ENCODE results near the gene LCMT2.
A peak's percentile ranks its signal among the peaks of the same experiment; 100 is the strongest.
"Not testable (repeated sequence)": the region's sequence is repeated elsewhere in the genome, so short reads cannot be mapped to it uniquely, and the experiment has no call there.

Gene LCMT2

DNA sequence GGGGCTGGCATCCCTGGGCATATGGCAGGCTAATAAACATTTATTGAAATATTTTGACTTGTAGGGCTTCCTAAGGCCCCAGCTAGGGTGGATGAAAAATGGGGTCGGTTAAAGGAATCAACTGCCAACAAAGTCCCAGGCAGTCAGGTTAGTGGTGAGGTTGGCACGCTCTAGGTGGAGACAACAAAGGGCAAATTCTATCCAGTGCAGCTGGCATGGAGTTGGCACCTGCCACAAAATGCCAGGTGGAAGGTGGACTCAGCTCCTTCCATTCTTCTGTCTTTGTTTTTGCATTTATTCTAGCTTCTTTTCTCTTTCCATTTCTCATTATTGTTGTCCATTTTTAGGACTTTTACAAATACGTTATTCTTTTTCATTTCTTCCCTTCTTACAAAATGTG is 31.0 kb downstream of the LCMT2 start:
- no peaks in the 10 kb centered on the region for H3K36me3 Mint-ChIP-seq (ENCODE audit: low read depth)
- no peaks in the 10 kb centered on the region for H3K9me3 Mint-ChIP-seq
- peaks cover 15% of the 10 kb centered on the region for H3K27me3 Mint-ChIP-seq (ENCODE audit: low read depth, poor library complexity)
- no peak for DNase-seq
- TF ChIP-seq, protein P1, sequence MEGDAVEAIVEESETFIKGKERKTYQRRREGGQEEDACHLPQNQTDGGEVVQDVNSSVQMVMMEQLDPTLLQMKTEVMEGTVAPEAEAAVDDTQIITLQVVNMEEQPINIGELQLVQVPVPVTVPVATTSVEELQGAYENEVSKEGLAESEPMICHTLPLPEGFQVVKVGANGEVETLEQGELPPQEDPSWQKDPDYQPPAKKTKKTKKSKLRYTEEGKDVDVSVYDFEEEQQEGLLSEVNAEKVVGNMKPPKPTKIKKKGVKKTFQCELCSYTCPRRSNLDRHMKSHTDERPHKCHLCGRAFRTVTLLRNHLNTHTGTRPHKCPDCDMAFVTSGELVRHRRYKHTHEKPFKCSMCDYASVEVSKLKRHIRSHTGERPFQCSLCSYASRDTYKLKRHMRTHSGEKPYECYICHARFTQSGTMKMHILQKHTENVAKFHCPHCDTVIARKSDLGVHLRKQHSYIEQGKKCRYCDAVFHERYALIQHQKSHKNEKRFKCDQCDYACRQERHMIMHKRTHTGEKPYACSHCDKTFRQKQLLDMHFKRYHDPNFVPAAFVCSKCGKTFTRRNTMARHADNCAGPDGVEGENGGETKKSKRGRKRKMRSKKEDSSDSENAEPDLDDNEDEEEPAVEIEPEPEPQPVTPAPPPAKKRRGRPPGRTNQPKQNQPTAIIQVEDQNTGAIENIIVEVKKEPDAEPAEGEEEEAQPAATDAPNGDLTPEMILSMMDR (IDR thresholded peaks at IDR 0.05), result no peak
- no peaks in the 10 kb centered on the region for H3K4me1 Mint-ChIP-seq
- H3K27ac Mint-ChIP-seq, result no peak overlapping the region
- no peak overlapping the region for H3K4me3 Mint-ChIP-seq

DNA sequence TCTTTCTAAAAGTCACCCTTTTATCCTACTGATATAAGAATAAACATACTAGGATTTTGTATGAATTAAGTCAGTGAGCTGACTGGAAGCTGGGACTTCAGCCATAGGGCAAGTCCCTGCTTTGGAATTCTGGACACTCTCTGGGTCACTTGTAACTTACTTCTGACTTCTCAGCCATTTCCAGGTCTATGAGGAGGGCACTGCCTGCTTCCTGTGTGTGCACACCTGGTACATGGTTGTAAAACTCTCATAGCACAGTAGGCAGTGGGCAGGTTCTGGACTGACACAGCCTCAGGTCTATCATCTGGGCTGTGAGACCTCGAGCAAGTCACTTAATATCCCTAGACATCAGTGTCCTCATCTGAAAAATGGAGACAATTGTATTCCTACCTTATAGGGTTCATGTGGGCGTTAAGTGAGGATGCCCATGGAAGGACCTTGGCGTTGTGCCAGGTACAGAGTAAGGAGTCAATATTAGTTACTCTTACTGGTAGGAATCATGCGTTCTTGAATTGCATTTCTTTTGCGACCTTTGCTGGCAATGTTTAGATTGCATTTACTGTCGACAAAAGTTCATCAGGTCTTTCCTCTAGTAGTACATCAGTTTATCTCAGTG is 36.2 kb downstream of the LCMT2 start:
- Mint-ChIP-seq H3K4me3 (no peak overlapping the region), H3K27me3 (ENCODE audit: low read depth, poor library complexity) (peaks cover 49% of the 10 kb centered on the region), H3K4me1 (no peaks in the 10 kb centered on the region), H3K9me3 (peaks cover 5% of the 10 kb centered on the region), H3K27ac (no peak overlapping the region), H3K36me3 (ENCODE audit: low read depth) (no peaks in the 10 kb centered on the region)
- no peak for DNase-seq
- TF ChIP-seq, protein P1 (IDR thresholded peaks at IDR 0.05), result no peak

DNA sequence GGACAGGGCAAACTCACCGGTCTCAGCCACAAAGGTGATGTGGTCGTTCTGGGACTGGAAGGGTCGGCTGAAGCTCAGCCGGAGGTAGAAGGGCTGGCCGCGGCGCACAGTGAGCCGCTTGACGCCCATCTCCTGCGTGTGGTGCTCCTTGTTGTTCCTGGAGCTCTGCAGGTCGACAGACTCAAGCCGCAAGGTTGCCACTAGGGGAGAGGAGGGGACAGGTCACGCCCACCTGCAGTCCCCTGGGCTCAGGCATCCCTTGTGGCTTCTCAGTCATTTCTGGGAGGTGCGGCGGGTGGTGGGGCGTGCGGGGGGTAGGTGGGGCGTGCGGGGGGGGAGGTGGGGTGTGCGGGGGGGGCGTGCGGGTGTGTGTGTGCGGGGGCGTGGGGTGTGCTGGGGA is 36.9 kb downstream of the LCMT2 start:
- peak; percentile 46 for DNase-seq
- Mint-ChIP-seq H3K36me3 (ENCODE audit: low read depth) (no peaks in the 10 kb centered on the region), H3K27ac (no peak overlapping the region), H3K27me3 (ENCODE audit: low read depth, poor library complexity) (peaks cover 50% of the 10 kb centered on the region), H3K4me1 (no peaks in the 10 kb centered on the region), H3K4me3 (no peak overlapping the region), H3K9me3 (peaks cover 5% of the 10 kb centered on the region)
- TF ChIP-seq, protein P1 (IDR thresholded peaks at IDR 0.05), result no peak

DNA sequence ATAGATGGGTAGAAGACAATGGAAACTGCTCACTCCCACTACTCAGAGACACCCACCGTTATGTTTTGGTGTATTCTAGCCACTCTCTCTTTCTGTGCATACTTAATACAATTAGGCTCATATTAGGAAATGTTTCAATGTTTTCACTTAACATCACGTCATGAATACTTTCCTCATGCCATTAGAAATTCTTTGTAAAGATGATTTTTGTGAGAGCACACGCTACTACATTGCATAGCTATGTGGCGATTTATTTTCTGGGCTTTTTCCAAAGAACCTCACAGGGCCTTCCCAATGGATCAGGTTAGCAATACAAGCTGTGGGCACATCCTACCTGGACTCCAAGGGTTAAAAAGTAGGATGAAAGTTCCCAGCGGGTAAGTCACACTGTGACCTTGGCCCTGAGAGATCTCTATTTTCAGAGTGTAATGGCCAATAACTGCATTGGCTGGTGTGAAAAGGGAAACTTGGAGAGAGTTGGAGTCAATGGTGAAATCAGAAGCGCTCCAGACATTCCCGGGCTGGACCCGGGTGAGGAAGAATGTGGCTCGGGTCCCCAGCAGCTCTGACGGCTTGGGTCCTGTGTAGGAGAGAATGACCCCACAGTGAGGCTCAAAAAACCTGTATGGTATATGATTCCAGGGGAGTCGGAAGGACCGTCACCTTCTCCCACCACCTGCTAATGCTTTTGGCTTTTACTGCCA is 37.8 kb downstream of the LCMT2 start:
- Mint-ChIP-seq H3K4me1 (peaks cover 7% of the 10 kb centered on the region), H3K9me3 (peaks cover 5% of the 10 kb centered on the region), H3K4me3 (no peak overlapping the region), H3K36me3 (ENCODE audit: low read depth) (no peaks in the 10 kb centered on the region), H3K27ac (no peak overlapping the region), H3K27me3 (ENCODE audit: low read depth, poor library complexity) (peaks cover 59% of the 10 kb centered on the region)
- DNase-seq, result no peak
- TF ChIP-seq, protein P1 (IDR thresholded peaks at IDR 0.05), result no peak

DNA sequence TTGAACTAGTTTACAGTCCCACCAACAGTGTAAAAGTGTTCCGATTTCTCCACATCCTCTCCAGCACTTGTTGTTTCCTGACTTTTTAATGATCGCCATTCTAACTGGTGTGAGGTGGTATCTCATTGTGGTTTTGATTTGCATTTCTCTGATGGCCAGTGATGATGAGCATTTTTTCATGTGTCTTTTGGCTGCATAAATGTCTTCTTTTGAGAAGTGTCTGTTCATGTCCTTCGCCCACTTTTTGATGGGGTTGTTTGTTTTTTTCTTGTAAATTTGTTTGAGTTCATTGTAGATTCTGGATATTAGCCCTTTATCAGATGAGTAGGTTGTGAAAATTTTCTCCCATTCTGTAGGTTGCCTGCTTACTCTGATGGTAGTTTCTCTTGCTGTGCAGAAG is 40.7 kb downstream of the LCMT2 start:
- H3K27ac Mint-ChIP-seq; H3K4me3 Mint-ChIP-seq; H3K4me1 Mint-ChIP-seq; DNase-seq; H3K36me3 Mint-ChIP-seq (ENCODE audit: low read depth); H3K9me3 Mint-ChIP-seq: not testable (repeated sequence)
- peaks cover 63% of the 10 kb centered on the region for H3K27me3 Mint-ChIP-seq (ENCODE audit: low read depth, poor library complexity)

DNA sequence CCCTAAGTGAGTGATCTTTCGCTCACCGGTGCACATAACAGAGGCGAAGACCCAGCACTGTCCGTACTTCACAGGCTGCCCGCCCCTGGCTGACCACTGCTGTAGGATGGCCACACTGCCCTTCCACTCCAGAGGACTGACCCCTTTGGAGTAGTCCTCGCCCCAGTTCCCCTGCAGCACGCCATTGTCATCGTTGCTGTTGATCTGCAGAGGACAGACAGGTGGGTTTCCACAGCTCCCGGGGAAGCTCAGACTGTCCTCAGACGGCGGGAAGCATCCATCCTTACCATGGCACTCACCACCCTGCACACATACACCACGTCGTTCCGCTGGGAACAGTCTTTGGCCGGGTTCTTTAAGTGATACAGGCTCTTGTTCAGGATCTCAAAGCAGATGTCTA is 43.1 kb downstream of the LCMT2 start:
- no peak for DNase-seq
- no peak overlapping the region for H3K27ac Mint-ChIP-seq
- H3K9me3 Mint-ChIP-seq, result peaks cover 5% of the 10 kb centered on the region
- peaks cover 46% of the 10 kb centered on the region for H3K27me3 Mint-ChIP-seq (ENCODE audit: low read depth, poor library complexity)
- H3K4me1 Mint-ChIP-seq, result peaks cover 16% of the 10 kb centered on the region
- TF ChIP-seq, protein P1 (IDR thresholded peaks at IDR 0.05), result no peak
- H3K36me3 Mint-ChIP-seq (ENCODE audit: low read depth), result no peaks in the 10 kb centered on the region
- no peak overlapping the region for H3K4me3 Mint-ChIP-seq
